ENCODE measurements around the gene SERPINA12.

DNA sequence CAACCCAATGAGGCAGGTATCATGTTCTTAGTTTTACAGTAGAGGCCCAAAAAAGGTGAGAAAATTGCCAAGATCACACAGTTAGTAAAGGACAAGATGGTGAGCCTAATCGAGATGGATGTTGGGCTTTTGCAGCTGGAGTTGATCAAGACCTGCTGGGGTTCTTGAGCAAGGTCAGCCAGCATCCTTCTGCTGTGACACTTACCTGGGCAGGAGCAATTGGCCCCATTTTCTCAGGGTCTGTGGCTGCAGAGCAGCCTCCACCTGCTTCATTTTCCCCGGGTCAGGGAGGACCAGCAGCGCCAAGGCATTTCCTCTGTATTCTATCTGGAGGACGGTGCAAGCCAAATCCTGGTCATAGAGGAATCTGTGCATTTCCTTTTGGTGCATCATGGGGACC lies 63.1 kb downstream of the SERPINA12 start:
- TF ChIP-seq CTCF (IDR thresholded peaks at IDR 0.05; ENCODE audit: low read length) (no peak), EZH2 (IDR thresholded peaks at IDR 0.05; ENCODE audit: borderline replicate concordance, low read length) (no peak)
